K562 (cell line): Measurements from ENCODE around the gene CSRNP3. TPM values are rescaled to one million over a fixed set of nuclear protein-coding genes. Genes with fewer than 3 reads are reported as not detected.

ENCODE experiments used
- CLOCK ChIP-seq: fragments of 250-450 bp; sonication (Bioruptor Pico); IDR thresholded peaks from 2 replicates; pipeline ENCODE4 v1.4.0; 2020; ENCODE audit warnings: mild to moderate bottlenecking, moderate library complexity, borderline replicate concordance
- CREB3 ChIP-seq: fragments of 450-650 bp; conservative IDR thresholded peaks from 2 replicates; pipeline ENCODE4 v1.6.1; 2016; ENCODE audit warnings: missing genetic modification characterization, low read depth, mild to moderate bottlenecking, missing compliant biosample characterization, moderate library complexity
- HOXB6 ChIP-seq: fragments of 250-450 bp; sonication (Bioruptor Pico); IDR thresholded peaks from 2 replicates; pipeline ENCODE4 v1.5.1; 2022; ENCODE audit warnings: mild to moderate bottlenecking, borderline replicate concordance
- XRCC3 ChIP-seq: fragments of 450-650 bp; IDR thresholded peaks from 2 replicates; pipeline ENCODE4 v1.6.1; 2017; ENCODE audit warnings: mild to moderate bottlenecking, moderate library complexity
- ZKSCAN1 ChIP-seq: fragments of 150-350 bp; IDR thresholded peaks from 2 replicates; pipeline ENCODE4 v1.6.1; 2016; ENCODE audit warnings: low read depth, low read length
- ZNF561 ChIP-seq: fragments of 450-650 bp; formaldehyde crosslinking; conservative IDR thresholded peaks from 2 replicates; pipeline ENCODE4 v1.4.0; 2020; ENCODE audit warnings: mild to moderate bottlenecking, moderate library complexity
- ZSCAN32 ChIP-seq: fragments of 450-650 bp; formaldehyde crosslinking; IDR thresholded peaks from 2 replicates; pipeline ENCODE4 v1.4.0; 2020; ENCODE audit warnings: mild to moderate bottlenecking, moderate library complexity
- polyA plus RNA-seq, 8 experiments: library from polyadenylated mRNA; depleted of rRNA in 4 of 8; stranded (reverse) in 5 of 8; unstranded in 3 of 8; fragments of >200 nt; fragmentation: Nextera tagmentation in 2 of 8; fragmentation: Illumina TruSeq in 1 of 8; extraction: Ambion mirVana in 2 of 8; extraction: Trizol in 1 of 8; gene quantifications; 2 replicates each; pipeline versions ENCODE4 v1.2.1 to v1.2.3, GENCODE V29; 2011 to 2014; ENCODE audit warnings: inconsistent platforms in 1 of 8, missing spikeins in 1 of 8
- total RNA-seq, 7 experiments: library from RNA; depleted of rRNA in 6 of 7; stranded (reverse); fragments of >200 nt in 6 of 7; fragmentation: Illumina TruSeq in 2 of 7; extraction: Trizol in 2 of 7; gene quantifications; 2 replicates each; pipeline versions ENCODE4 v1.2.1 to v1.2.3, GENCODE V29; 2011 to 2021; ENCODE audit warnings: low replicate concordance in 1 of 7
- TF ChIP-seq, protein P1 (sequence below): sonication (generic); formaldehyde crosslinking; IDR thresholded peaks from 2 replicates; pipeline ENCODE4 v1.8.1; 2023; ENCODE audit warnings: missing genetic modification reagents, mild to moderate bottlenecking, borderline replicate concordance

Gene CSRNP3
- total and polyA plus RNA-seq, 9 of the 15 experiments (the other 6 are each of a cell fraction or from before 2014, with no cell fraction given): not detected

GRCh38 chr2:165662720-165663119 lies 193.2 kb downstream of the CSRNP3 start (continued):
- TF ChIP-seq, protein P1, sequence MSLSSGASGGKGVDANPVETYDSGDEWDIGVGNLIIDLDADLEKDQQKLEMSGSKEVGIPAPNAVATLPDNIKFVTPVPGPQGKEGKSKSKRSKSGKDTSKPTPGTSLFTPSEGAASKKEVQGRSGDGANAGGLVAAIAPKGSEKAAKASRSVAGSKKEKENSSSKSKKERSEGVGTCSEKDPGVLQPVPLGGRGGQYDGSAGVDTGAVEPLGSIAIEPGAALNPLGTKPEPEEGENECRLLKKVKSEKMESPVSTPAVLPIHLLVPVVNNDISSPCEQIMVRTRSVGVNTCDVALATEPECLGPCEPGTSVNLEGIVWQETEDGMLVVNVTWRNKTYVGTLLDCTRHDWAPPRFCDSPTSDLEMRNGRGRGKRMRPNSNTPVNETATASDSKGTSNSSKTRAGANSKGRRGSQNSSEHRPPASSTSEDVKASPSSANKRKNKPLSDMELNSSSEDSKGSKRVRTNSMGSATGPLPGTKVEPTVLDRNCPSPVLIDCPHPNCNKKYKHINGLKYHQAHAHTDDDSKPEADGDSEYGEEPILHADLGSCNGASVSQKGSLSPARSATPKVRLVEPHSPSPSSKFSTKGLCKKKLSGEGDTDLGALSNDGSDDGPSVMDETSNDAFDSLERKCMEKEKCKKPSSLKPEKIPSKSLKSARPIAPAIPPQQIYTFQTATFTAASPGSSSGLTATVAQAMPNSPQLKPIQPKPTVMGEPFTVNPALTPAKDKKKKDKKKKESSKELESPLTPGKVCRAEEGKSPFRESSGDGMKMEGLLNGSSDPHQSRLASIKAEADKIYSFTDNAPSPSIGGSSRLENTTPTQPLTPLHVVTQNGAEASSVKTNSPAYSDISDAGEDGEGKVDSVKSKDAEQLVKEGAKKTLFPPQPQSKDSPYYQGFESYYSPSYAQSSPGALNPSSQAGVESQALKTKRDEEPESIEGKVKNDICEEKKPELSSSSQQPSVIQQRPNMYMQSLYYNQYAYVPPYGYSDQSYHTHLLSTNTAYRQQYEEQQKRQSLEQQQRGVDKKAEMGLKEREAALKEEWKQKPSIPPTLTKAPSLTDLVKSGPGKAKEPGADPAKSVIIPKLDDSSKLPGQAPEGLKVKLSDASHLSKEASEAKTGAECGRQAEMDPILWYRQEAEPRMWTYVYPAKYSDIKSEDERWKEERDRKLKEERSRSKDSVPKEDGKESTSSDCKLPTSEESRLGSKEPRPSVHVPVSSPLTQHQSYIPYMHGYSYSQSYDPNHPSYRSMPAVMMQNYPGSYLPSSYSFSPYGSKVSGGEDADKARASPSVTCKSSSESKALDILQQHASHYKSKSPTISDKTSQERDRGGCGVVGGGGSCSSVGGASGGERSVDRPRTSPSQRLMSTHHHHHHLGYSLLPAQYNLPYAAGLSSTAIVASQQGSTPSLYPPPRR (CRISPR knock-in tag): no peak
- no peak for TF ChIP-seq ZNF561 (CRISPR knock-in tag)
- TF ChIP-seq ZSCAN32 (CRISPR knock-in tag): no peak
- TF ChIP-seq HOXB6: no peak
- TF ChIP-seq XRCC3: no peak
- no peak for TF ChIP-seq CREB3 (tag)
- TF ChIP-seq CLOCK (CRISPR knock-in tag): no peak
- TF ChIP-seq ZKSCAN1: no peak
